Glomerular visceral epithelial cell (primary cell): Measurements from ENCODE around the gene GPD1L.
"Not testable (repeated sequence)": the region's sequence is repeated elsewhere in the genome, so short reads cannot be mapped to it uniquely, and the experiment has no call there.

ENCODE experiments used
- DNase-seq: peaks from one replicate; pipeline ENCODE4 v3.0.0-alpha.2; 2016; ENCODE audit errors: extremely low spot score

GPD1L gene

DNA sequence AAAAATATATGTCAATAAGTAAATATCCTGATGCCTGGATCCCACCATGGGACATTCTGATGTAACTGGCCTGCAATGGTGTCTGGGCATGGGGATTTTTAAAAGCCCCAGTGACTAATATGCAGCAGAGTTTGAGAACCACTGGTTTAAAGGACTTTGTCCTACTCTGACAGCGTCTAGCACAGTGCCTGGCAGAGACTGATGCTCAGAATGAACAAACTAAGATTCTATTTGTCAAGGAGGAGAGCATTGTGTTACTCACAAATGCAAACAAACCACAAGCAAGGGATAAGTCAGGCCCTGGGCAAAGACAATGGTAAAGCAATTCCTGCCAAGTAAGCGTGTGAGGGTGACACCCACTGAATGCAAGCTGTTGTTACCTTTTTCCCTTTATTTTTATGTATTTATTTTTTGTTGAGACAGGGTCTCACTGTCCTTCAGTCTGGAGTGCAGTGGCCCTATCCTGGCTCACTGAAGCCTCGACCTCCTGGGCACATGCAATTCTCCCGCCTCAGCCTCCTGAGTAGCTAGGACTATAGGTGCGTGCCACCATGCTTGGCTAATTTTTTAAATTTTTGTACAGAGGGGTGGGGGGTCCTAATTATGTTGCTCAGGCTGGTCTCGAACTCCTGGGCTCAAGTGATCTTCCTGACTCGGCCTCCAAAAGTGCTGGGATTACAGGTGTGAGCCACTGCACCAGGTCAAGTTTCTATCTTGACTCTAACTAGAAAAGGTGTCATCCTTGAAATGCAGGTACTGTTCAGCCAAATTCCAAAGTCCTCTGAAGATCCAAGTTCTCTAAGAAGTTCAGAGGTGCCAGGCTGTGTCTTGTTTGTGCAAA, 909 bp upstream of the GPD1L start:
- no peak for DNase-seq

- DNase-seq = peak; percentile 32
Observed at GRCh38 chr3:32106929-32107362, 526 bp downstream of the GPD1L start.

GRCh38 chr3:32108224-32108623, 1.8 kb downstream of the GPD1L start:
- DNase-seq = not testable (repeated sequence)

GRCh38 chr3:32109256-32109655, 2.8 kb downstream of the GPD1L start:
- DNase-seq = no peak

DNA sequence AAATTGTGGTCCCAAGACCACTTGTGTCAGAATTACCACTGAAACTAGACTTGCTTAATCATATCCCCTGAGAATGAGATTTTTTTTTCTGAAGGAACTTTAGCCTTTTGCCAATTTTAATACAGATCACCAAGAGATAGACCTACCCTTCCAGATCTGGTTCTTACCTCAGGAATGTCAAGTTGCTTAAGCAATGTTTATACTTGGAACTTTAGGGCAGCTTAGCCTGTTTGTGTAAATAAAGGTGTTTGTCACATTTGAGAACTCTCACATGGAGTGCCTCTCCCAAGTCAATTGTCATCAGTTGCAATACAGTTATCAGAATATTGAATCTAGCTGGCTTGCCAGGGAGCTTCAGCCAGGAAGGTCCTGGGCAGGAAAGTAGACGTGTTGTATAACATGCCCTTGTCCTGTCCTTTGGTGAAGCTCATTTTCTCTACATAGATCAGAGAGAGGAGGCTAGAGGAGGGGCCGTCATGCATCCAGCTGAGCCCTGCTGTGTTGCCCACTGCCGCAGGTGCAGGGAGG, 3.9 kb downstream of the GPD1L start:
- DNase-seq = no peak

DNA sequence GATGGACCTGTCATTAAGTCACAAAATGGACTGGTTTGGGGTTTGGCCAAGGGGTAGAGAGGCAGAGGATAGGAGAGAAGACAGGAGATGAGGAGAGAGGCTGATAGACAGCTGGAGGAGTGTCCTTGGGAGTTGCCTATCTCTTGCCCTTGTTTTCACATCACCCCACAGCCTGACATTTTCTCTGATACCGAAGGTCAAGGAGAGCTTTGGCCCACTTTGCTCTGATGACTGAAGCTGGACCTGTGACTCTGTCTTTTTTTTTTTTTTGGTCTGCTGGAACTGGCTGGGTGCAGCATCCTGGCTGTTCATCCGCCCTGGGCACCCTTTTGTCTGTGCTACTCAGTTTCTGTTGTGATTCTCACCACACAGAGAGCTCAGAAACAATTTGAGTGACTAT, 5.1 kb downstream of the GPD1L start:
- DNase-seq = no peak

- DNase-seq = no peak
Observed at GRCh38 chr3:32113566-32113965, 7.1 kb downstream of the GPD1L start.

DNA sequence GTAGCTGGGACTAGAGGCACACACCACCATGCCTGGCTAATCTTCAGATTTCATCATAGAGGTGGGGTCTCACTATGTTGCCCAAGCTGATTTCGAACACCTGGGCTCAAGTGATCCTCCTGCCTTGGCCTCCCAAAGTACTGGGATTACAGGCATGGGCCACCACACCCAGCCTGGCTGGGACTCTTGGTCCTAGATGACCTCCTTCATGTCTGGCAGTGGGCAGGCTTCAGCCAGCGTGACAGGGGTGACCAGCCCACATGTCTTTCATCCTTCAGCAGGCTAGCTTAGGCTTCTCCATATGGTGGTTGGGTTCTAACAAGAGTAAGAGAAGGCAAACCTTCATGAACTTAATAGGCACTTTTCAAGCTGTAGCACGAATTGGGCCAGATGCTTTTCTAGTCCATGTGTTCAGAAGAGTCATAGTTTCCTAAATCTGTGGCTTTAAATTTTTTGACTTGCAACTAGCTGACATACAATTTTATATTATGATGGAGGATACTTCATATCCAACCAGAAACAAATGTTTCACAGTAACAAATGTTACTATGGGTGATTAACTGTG, 7.6 kb downstream of the GPD1L start:
- DNase-seq = no peak

- not testable (repeated sequence) for DNase-seq
Observed at GRCh38 chr3:32114546-32115386, 8.3 kb downstream of the GPD1L start.

GRCh38 chr3:32117320-32117719, 10.9 kb downstream of the GPD1L start:
- no peak for DNase-seq

GRCh38 chr3:32118215-32118614, 11.8 kb downstream of the GPD1L start:
- DNase-seq = no peak

GRCh38 chr3:32120471-32120870, 14.1 kb downstream of the GPD1L start:
- DNase-seq = no peak

DNA sequence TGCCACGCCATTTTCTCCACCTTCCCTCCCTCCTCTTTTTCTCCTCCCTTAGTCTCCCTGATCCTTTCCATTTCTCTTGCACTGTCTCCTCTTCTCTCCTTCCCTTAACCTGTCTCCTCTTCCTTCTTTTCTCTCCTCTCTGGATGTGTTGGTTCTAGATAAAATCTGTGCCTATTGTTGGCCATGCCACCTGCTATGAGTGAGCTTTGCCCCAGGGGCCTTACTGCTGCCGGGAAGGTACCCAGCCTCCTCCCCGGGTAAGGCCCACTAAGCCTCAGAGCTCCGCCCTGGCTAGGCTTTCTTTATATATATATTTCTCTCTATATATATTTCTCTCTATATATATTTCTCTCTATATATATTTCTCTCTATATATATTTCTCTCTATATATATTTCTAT, 14.7 kb downstream of the GPD1L start:
- no peak for DNase-seq

DNA sequence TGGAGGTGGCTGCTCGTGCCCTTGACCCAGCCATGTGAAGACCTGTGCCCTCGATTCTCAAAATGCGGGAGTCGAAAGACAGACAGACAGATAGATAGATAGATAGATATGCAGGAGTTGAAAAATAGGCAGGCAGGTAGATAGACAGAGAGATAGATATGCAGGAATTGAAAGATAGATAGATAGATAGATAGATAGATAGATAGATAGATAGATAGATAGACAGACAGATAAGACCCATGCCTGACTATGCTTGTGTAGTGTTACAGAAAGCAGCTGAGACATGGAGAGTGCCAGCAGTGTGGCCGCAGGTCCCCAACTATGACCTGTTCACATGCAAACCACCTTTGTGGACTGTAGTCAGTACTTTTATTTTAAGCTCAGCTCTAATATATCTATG, 17.2 kb downstream of the GPD1L start:
- DNase-seq = no peak

- no peak for DNase-seq
Observed at GRCh38 chr3:32125012-32125411, 18.6 kb downstream of the GPD1L start.

DNA sequence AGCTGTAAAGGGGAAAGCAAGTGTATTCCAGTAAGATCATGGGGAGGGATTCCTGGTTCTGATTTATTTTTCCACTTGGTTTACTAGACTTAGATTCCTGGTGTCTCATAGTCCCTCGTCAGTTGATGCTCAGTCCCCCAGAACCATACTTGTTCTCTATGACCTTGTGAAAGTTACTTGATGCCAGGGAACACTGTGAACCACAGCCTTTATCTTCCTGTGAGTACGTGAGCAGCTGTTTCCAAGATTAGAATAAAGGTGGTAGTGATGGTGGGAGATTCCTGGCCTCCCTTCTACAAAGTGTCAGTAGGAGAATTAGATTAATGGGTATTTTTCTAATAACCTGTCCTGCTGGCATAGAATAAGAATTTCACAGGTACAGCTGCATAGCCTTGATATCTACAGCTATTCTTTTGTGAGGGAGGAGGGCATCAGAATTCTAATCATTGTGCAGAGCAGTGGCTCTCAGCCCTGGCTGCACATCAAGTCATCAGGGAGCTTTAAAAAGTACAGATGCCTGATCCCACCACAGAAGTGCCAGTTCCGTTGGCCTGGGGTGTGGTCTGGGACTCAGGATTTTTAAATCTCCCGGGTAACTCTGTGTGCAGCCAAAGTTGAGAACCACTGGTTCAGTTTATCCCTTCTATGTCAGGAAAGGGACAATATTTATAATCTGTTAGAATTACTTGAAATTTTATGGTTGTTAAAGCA, 20.0 kb downstream of the GPD1L start:
- DNase-seq = no peak

DNA sequence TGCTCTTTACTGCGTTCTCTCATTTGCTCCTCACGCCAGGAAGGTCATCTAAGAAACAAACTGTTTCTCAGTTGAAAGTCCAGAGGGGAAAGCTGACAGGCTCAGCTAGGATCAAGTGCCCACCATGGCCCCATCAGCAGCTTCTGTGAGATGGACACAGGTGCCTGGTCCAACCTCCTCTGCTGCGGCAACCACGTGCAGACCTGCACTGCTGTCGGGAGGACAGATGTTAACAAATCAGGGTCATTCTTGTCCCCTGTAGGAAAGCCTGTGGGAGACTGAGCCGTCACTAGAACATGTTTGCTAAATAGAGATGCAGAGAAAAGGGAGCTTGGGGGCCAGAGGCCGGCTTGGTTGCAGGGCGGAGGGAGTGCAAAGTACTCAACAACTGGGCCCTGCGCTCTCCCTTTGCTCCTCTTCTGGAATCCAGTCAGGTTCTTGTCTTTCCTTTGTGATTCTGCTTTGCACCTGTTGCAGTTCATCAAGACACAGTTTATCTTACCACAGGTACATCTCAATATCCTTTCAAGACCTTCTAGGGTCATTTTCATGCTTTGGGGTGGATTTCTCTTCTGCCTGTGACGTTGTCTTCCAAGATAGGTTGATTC, 20.9 kb downstream of the GPD1L start:
- no peak for DNase-seq

DNA sequence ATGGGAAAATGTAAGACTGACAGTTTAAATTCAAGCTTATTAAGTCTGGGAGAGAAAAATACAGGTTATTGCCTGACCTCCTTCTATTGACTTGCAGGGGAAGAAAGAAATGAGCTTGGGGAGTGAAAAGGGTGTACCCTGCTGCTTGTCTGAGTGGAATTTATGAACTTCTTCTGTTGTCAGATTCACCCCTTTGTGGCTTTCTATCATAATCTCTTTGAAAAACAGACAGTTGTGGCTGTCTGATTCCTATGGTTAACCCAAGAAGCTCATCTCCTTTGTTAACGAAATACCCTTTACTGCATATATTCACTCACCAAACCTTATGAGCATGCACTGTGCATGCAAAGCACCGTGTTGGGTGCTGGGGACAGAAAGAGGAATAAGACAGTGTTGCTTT, 22.5 kb downstream of the GPD1L start:
- DNase-seq = no peak

DNA sequence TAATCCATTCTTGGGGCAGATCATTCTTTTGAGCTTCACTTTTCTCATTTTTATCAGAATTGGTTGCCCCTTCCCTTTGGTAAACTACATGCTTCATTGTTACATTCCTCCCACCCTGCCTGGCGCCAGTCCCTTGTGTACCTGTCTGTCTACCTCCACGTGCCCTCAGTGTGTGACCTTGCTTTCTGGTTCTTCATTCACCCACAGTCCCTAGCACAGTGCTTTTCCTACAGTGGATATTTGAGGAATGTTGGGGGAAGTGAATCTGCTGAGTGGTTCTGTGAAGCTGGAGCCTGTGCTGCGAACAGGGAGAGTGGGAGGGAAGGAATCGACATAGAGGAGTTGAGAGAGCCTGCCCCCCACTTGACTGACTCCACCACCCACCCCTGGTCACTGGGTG, 23.4 kb downstream of the GPD1L start:
- no peak for DNase-seq

DNA sequence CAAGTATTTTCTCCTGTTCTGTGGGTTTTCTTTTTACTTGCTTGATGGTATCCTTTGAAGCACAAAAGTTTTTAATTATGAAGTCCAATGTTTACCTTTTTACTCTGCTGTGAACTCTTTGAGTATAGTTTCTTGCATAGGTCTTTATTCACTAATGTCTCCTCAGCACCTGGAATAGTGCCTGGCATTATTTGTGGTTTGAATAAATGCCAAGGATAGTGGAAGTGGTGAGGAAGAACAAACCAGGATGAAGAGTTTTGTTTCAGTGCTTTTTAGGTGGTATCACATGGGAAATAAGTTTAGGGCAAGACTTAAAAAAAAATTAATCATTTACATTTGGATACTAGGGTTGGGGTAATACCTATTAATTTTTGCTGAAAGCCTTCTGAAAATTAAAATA, 25.7 kb downstream of the GPD1L start:
- peak; percentile 20 for DNase-seq

- DNase-seq = no peak
Observed at GRCh38 chr3:32132706-32133105, 26.3 kb downstream of the GPD1L start.
